ENCODE data around the gene SYT8.
"Not testable (repeated sequence)": the region's sequence is repeated elsewhere in the genome, so short reads cannot be mapped to it uniquely, and the experiment has no call there.

The SYT8 gene

DNA sequence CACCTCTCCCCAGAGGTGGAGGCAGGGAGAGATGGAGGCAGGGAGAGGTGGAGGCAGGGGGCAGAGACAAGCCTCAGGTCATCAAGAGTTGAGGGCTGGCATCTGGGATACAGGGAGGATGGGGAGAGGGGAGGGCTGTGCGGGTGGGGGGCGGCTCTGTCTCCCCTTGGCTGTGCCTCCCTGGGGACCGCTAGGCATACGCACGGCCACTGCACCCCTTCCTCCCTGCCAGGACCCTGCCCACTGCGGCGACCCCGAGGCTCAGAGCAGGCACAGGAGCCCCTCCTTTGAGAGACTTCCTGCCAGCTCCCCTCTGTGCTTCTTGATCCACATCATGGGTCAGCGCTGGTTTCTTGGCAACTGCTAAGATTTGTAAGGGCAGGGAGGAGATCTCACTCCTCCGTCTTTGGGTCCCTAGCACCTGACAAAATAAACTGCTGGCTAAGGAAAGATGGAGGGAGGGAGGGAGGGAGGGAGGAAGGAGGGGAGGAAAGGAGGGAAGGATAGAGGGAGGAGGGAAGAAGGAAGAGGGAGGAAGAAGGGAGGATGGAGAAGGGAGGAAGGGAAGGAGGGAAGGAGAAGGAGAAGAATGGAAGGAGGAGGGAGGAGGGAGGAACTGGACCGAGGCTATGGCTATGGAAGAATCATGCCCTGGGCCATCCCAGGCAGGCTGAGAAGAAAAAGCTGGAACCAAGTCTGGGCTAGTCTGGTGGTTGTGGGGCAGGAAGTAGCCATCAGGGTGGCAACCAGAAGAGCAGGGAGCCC lies 38.4 kb downstream of the SYT8 start:
- TF ChIP-seq, protein P1, sequence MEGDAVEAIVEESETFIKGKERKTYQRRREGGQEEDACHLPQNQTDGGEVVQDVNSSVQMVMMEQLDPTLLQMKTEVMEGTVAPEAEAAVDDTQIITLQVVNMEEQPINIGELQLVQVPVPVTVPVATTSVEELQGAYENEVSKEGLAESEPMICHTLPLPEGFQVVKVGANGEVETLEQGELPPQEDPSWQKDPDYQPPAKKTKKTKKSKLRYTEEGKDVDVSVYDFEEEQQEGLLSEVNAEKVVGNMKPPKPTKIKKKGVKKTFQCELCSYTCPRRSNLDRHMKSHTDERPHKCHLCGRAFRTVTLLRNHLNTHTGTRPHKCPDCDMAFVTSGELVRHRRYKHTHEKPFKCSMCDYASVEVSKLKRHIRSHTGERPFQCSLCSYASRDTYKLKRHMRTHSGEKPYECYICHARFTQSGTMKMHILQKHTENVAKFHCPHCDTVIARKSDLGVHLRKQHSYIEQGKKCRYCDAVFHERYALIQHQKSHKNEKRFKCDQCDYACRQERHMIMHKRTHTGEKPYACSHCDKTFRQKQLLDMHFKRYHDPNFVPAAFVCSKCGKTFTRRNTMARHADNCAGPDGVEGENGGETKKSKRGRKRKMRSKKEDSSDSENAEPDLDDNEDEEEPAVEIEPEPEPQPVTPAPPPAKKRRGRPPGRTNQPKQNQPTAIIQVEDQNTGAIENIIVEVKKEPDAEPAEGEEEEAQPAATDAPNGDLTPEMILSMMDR (IDR thresholded peaks at IDR 0.05; ENCODE audit: borderline replicate concordance, extremely low read depth, low read length, poor library complexity, severe bottlenecking) = no peak
- TF ChIP-seq EZH2 (IDR thresholded peaks at IDR 0.05; ENCODE audit: borderline replicate concordance, low read depth, low read length, severe bottlenecking) = no peak
- DNase-seq (no peak), ATAC-seq (ENCODE audit: insufficient read depth, low read depth) (no peak)
- Histone ChIP-seq H3K4me1 (ENCODE audit: insufficient read depth, low read length) (no peaks in the 10 kb centered on the region), H3K27ac (ENCODE audit: low read length) (no peak overlapping the region), H3K9ac (ENCODE audit: low read depth, low read length) (no peak overlapping the region), H3K36me3 (ENCODE audit: insufficient read depth, low read length) (no peaks in the 10 kb centered on the region), H3K27me3 (ENCODE audit: insufficient read depth, low read length, poor library complexity) (no peaks in the 10 kb centered on the region), H2AFZ (ENCODE audit: low read depth, low read length) (no peak overlapping the region), H3K79me2 (ENCODE audit: insufficient read depth, low read length) (no peaks in the 10 kb centered on the region), H3K9me3 (ENCODE audit: insufficient read depth, low read length, severe bottlenecking) (no peaks in the 10 kb centered on the region), H3K4me2 (ENCODE audit: insufficient read depth, low read length) (no peak overlapping the region), H4K20me1 (ENCODE audit: insufficient read depth, low read length) (no peaks in the 10 kb centered on the region; the same call in 1 of the 2 replicates), H3K4me3 (ENCODE audit: low read depth in 1 of 2, low read length in 2 of 2) (no peak overlapping the region)

DNA sequence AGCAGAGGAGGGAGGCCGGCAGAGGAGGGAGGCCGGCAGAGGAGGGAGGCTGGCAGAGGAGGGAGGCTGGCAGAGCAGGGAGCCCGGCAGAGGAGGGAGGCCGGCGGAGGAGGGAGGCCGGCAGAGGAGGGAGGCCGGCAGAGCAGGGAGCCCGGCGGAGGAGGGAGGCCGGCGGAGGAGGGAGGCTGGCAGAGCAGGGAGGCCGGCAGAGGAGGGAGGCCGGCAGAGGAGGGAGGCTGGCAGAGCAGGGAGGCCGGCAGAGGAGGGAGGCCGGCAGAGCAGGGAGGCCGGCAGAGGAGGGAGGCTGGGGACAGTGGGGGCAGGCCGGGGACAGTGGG lies 39.0 kb downstream of the SYT8 start:
- H3K27me3 ChIP-seq (ENCODE audit: insufficient read depth, low read length, poor library complexity); H2AFZ ChIP-seq (ENCODE audit: low read depth, low read length); H3K9me3 ChIP-seq (ENCODE audit: insufficient read depth, low read length, severe bottlenecking); H3K79me2 ChIP-seq (ENCODE audit: insufficient read depth, low read length); H3K4me1 ChIP-seq (ENCODE audit: insufficient read depth, low read length); ATAC-seq (ENCODE audit: insufficient read depth, low read depth); H3K4me3 ChIP-seq (ENCODE audit: low read depth in 1 of 2, low read length in 2 of 2); H4K20me1 ChIP-seq (ENCODE audit: insufficient read depth, low read length); H3K9ac ChIP-seq (ENCODE audit: low read depth, low read length); H3K36me3 ChIP-seq (ENCODE audit: insufficient read depth, low read length); H3K27ac ChIP-seq (ENCODE audit: low read length); H3K4me2 ChIP-seq (ENCODE audit: insufficient read depth, low read length); DNase-seq: not testable (repeated sequence)

DNA sequence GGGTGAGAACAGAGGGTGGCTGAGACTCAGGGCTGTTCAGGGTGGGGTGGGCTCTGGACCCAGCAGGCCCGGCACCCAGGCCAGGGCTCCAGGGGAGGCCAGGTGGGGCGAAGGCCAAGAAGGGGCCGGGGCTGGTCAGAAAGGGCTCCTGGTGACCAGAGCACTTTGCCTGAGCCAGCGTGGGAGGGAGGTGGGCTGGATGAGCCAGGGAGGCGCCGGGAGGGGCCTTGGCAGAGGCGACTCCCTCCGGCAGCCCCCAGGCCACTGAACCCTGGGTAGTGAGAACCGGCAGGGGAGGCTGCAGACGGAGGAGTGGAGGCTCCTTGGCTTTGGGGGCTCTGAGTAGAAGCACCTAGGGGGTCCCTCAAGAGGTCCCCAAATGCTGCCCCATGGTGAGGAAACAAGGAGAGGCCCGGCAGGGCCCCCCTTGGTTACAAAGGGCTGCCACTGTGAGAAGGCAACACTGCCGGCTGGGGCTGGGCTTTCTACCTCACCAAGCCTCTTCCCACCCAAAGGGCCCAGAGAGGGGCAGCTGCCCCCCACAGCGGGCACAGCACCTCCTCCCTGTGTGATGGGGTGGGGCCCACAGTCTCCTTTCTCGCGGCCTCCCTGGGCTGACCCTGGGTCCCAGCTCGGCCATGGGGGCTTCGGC lies 39.8 kb downstream of the SYT8 start:
- H3K36me3 ChIP-seq (ENCODE audit: insufficient read depth, low read length); H2AFZ ChIP-seq (ENCODE audit: low read depth, low read length); H3K4me2 ChIP-seq (ENCODE audit: insufficient read depth, low read length); H3K4me3 ChIP-seq (ENCODE audit: low read depth in 1 of 2, low read length in 2 of 2); ATAC-seq (ENCODE audit: insufficient read depth, low read depth); H3K79me2 ChIP-seq (ENCODE audit: insufficient read depth, low read length); H3K27ac ChIP-seq (ENCODE audit: low read length); H3K27me3 ChIP-seq (ENCODE audit: insufficient read depth, low read length, poor library complexity); H3K9ac ChIP-seq (ENCODE audit: low read depth, low read length); DNase-seq; H4K20me1 ChIP-seq (ENCODE audit: insufficient read depth, low read length); H3K9me3 ChIP-seq (ENCODE audit: insufficient read depth, low read length, severe bottlenecking); H3K4me1 ChIP-seq (ENCODE audit: insufficient read depth, low read length): not testable (repeated sequence)

DNA sequence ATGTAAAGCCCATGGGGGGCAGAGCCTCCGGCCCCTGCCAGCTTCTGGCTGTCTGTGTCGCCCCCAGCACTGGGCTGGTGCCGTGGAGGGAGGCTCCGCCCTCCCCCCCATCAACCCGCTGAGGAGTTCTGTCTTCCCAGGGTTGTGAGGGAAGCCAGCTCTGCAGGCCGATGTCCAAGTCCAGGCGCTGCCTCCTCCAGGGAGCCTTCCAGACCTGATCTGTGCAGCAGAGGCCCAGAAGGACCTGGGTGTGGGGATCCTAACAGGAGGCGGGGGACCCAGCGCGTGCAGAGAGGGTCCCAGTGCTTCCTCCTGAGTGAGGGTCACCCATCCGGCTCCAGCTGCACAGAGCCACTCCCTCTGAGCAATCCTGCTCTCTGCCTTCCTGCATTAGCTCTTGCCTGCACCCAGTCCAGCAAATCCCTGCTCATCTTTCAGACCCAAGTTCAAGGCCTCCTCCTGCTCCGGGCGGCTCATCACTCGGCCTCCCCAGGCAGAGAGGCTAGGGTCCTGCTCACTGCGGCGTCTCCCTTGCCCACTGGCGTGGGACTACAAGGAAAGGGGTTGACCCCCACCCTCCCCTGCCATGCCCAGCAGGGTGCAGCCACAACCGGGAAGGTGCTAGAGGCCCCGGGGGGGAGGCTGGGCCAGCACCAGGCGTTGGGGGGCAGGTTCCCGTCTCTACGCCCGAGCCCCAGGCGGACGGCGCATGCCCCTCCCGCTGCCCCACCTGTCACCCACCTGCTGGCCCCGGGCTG lies 40.5 kb downstream of the SYT8 start:
- TF ChIP-seq, protein P1 (IDR thresholded peaks at IDR 0.05; ENCODE audit: borderline replicate concordance, extremely low read depth, low read length, poor library complexity, severe bottlenecking) = no peak
- TF ChIP-seq EZH2 (IDR thresholded peaks at IDR 0.05; ENCODE audit: borderline replicate concordance, low read depth, low read length, severe bottlenecking) = no peak
- no peak overlapping the region for H3K4me2 ChIP-seq (ENCODE audit: insufficient read depth, low read length)
- H3K27me3 ChIP-seq (ENCODE audit: insufficient read depth, low read length, poor library complexity) = no peaks in the 10 kb centered on the region
- no peaks in the 10 kb centered on the region for H3K79me2 ChIP-seq (ENCODE audit: insufficient read depth, low read length)
- H2AFZ ChIP-seq (ENCODE audit: low read depth, low read length) = no peak overlapping the region
- H3K27ac ChIP-seq (ENCODE audit: low read length) = no peak overlapping the region
- no peak overlapping the region for H3K9ac ChIP-seq (ENCODE audit: low read depth, low read length)
- no peaks in the 10 kb centered on the region for H3K4me1 ChIP-seq (ENCODE audit: insufficient read depth, low read length)
- no peaks in the 10 kb centered on the region for H3K9me3 ChIP-seq (ENCODE audit: insufficient read depth, low read length, severe bottlenecking)
- H3K4me3 ChIP-seq (ENCODE audit: low read depth in 1 of 2, low read length in 2 of 2) = no peak overlapping the region
- no peaks in the 10 kb centered on the region for H4K20me1 ChIP-seq (ENCODE audit: insufficient read depth, low read length)
- H3K36me3 ChIP-seq (ENCODE audit: insufficient read depth, low read length) = no peaks in the 10 kb centered on the region
- no peak for DNase-seq
- no peak for ATAC-seq (ENCODE audit: insufficient read depth, low read depth)

DNA sequence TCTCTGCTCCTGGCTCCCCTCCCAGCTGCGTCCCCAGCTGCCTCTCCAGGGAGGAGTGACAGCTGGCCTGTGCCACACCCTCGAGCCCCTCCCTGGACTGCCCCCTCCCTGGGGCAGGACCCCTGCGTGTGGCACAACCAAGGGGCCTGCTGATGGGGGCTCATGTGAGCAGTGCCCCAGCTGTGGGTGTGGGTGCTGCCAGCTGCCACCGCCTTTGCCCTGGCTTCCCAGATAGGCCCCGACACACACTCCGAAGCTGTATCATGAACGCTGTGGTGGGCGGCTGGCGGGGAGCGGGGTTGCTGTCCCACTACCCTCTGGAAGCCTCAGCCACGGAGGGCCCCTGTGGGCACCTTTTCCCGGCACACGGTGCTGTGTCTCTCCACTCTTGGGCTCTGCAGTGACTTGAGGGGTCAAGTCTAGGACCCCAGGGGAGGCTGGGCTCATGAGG lies 41.1 kb downstream of the SYT8 start:
- not testable (repeated sequence) for DNase-seq; H3K9ac ChIP-seq (ENCODE audit: low read depth, low read length); H3K27ac ChIP-seq (ENCODE audit: low read length); H3K27me3 ChIP-seq (ENCODE audit: insufficient read depth, low read length, poor library complexity); H3K4me2 ChIP-seq (ENCODE audit: insufficient read depth, low read length); H3K79me2 ChIP-seq (ENCODE audit: insufficient read depth, low read length); H3K9me3 ChIP-seq (ENCODE audit: insufficient read depth, low read length, severe bottlenecking); H4K20me1 ChIP-seq (ENCODE audit: insufficient read depth, low read length); H2AFZ ChIP-seq (ENCODE audit: low read depth, low read length); ATAC-seq (ENCODE audit: insufficient read depth, low read depth); H3K4me3 ChIP-seq (ENCODE audit: low read depth in 1 of 2, low read length in 2 of 2); H3K36me3 ChIP-seq (ENCODE audit: insufficient read depth, low read length); H3K4me1 ChIP-seq (ENCODE audit: insufficient read depth, low read length)
